ENCODE data around the gene ICAM4.

The ICAM4 gene

DNA sequence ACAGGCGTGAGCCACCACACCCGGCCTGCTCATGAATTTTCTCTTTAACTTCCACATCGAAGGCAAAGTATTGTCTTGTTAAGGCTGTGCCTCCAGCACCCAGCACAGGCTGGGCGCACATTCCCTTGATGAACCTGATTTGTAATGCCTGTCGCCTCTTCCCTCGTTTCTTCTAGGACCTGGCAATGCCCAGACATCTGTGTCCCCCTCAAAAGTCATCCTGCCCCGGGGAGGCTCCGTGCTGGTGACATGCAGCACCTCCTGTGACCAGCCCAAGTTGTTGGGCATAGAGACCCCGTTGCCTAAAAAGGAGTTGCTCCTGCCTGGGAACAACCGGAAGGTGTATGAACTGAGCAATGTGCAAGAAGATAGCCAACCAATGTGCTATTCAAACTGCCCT is 12.2 kb upstream of the ICAM4 start:
- ATAC-seq, result no peak
- TF ChIP-seq, protein P1, sequence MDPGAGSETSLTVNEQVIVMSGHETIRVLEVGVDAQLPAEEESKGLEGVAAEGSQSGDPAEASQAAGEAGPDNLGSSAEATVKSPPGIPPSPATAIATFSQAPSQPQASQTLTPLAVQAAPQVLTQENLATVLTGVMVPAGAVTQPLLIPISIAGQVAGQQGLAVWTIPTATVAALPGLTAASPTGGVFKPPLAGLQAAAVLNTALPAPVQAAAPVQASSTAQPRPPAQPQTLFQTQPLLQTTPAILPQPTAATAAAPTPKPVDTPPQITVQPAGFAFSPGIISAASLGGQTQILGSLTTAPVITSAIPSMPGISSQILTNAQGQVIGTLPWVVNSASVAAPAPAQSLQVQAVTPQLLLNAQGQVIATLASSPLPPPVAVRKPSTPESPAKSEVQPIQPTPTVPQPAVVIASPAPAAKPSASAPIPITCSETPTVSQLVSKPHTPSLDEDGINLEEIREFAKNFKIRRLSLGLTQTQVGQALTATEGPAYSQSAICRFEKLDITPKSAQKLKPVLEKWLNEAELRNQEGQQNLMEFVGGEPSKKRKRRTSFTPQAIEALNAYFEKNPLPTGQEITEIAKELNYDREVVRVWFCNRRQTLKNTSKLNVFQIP (CRISPR knock-in tag; IDR thresholded peaks at IDR 0.05; ENCODE audit: borderline replicate concordance, low read depth), result no peak
- TF ChIP-seq TCF4 (CRISPR knock-in tag; IDR thresholded peaks at IDR 0.05; ENCODE audit: borderline replicate concordance), result no peak
- no peak for TF ChIP-seq BACH2 (CRISPR knock-in tag; IDR thresholded peaks at IDR 0.05; ENCODE audit: borderline replicate concordance)
- no peak for TF ChIP-seq ESRRG (CRISPR knock-in tag; IDR thresholded peaks at IDR 0.05)
- no peak for TF ChIP-seq RARB (CRISPR knock-in tag; IDR thresholded peaks at IDR 0.05)
- TF ChIP-seq ZNF70 (CRISPR knock-in tag; IDR thresholded peaks at IDR 0.05), result no peak
- TF ChIP-seq TOX (CRISPR knock-in tag; IDR thresholded peaks at IDR 0.05; ENCODE audit: borderline replicate concordance), result no peak
- TF ChIP-seq, protein P2, sequence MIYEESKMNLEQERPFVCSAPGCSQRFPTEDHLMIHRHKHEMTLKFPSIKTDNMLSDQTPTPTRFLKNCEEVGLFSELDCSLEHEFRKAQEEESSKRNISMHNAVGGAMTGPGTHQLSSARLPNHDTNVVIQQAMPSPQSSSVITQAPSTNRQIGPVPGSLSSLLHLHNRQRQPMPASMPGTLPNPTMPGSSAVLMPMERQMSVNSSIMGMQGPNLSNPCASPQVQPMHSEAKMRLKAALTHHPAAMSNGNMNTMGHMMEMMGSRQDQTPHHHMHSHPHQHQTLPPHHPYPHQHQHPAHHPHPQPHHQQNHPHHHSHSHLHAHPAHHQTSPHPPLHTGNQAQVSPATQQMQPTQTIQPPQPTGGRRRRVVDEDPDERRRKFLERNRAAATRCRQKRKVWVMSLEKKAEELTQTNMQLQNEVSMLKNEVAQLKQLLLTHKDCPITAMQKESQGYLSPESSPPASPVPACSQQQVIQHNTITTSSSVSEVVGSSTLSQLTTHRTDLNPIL (CRISPR knock-in tag; IDR thresholded peaks at IDR 0.05; ENCODE audit: low read depth), result no peak

DNA sequence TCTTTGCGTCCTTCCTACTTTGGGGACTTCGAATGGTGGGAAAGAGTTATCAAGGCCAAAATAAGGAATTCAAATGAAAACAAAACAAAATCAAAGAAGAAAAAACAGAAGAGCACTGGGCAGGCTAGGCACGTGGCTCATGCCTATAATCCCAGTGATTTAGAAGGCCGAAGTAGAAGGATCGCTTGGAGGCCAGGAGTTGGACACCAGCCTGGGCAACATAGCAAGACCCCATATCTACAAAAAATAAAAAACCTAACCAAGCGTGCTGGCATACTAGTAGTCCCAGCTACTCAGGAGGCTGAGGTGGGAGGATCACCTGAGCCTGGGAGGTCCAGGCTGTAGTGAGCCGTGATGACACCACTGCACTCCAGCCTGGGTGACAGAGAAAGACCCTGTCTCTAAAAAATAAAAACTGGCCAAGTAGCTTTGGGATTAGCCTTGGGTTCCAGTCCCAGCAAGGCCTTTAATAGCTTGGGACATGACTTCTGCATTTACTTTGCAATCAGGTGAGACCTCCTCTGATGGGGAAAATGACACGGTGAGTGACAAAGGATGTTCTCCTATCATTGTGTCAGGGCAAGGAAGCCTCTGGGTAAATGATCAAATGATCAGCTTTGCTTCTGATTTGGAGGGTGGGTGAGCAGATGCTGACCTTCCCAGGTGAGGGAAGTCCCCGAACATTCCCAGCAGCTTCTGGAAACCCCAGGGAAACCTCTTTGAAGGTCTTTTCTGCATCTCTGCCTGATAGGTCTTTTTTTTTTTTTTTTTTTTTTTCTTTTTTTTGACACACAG is 8.8 kb upstream of the ICAM4 start:
- TF ChIP-seq ISL1 (CRISPR knock-in tag; IDR thresholded peaks at IDR 0.05) (no peak), TOX (CRISPR knock-in tag; IDR thresholded peaks at IDR 0.05; ENCODE audit: borderline replicate concordance) (no peak), SNAI2 (CRISPR knock-in tag; IDR thresholded peaks at IDR 0.05) (no peak), ZNF8 (CRISPR knock-in tag; IDR thresholded peaks at IDR 0.05) (no peak), ARNTL (CRISPR knock-in tag; IDR thresholded peaks at IDR 0.05; ENCODE audit: borderline replicate concordance, low read depth) (no peak), ZFP30 (CRISPR knock-in tag; IDR thresholded peaks at IDR 0.05) (no peak), RARB (CRISPR knock-in tag; IDR thresholded peaks at IDR 0.05) (no peak), BACH2 (CRISPR knock-in tag; IDR thresholded peaks at IDR 0.05; ENCODE audit: borderline replicate concordance) (no peak)
- TF ChIP-seq, protein P1 (CRISPR knock-in tag; IDR thresholded peaks at IDR 0.05; ENCODE audit: borderline replicate concordance, low read depth), result no peak
- TF ChIP-seq, protein P3, sequence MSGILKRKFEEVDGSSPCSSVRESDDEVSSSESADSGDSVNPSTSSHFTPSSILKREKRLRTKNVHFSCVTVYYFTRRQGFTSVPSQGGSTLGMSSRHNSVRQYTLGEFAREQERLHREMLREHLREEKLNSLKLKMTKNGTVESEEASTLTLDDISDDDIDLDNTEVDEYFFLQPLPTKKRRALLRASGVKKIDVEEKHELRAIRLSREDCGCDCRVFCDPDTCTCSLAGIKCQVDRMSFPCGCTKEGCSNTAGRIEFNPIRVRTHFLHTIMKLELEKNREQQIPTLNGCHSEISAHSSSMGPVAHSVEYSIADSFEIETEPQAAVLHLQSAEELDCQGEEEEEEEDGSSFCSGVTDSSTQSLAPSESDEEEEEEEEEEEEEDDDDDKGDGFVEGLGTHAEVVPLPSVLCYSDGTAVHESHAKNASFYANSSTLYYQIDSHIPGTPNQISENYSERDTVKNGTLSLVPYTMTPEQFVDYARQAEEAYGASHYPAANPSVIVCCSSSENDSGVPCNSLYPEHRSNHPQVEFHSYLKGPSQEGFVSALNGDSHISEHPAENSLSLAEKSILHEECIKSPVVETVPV (CRISPR knock-in tag; IDR thresholded peaks at IDR 0.05), result no peak
- TF ChIP-seq, protein P4, sequence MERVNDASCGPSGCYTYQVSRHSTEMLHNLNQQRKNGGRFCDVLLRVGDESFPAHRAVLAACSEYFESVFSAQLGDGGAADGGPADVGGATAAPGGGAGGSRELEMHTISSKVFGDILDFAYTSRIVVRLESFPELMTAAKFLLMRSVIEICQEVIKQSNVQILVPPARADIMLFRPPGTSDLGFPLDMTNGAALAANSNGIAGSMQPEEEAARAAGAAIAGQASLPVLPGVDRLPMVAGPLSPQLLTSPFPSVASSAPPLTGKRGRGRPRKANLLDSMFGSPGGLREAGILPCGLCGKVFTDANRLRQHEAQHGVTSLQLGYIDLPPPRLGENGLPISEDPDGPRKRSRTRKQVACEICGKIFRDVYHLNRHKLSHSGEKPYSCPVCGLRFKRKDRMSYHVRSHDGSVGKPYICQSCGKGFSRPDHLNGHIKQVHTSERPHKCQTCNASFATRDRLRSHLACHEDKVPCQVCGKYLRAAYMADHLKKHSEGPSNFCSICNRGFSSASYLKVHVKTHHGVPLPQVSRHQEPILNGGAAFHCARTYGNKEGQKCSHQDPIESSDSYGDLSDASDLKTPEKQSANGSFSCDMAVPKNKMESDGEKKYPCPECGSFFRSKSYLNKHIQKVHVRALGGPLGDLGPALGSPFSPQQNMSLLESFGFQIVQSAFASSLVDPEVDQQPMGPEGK (CRISPR knock-in tag; IDR thresholded peaks at IDR 0.05; ENCODE audit: borderline replicate concordance), result no peak
- ATAC-seq, result no peak

DNA sequence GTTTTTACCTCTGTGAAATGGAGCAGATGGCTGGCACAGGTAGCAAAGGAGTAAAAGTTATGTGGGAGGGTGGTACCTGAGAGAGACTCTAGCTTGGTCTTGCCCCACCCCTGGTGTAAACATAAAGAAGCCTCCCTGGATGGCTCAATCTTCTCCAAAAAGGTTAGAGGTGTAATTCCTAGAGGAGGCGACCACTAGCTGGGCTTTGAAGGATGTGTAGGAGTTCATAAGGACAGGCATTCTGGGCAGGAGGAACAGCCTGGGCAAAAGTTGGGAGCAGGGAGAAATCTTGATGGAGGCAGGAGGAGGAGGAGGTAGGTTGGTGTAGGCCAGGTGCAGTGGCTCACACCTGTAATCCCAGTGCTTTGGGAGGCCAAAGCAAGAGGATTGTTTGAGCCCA is 7.8 kb upstream of the ICAM4 start:
- TF ChIP-seq ZFP3 (CRISPR knock-in tag; IDR thresholded peaks at IDR 0.05), result peak; percentile 97
- TF ChIP-seq ZC3H10 (CRISPR knock-in tag; IDR thresholded peaks at IDR 0.05), result no peak
- ATAC-seq, result no peak

DNA sequence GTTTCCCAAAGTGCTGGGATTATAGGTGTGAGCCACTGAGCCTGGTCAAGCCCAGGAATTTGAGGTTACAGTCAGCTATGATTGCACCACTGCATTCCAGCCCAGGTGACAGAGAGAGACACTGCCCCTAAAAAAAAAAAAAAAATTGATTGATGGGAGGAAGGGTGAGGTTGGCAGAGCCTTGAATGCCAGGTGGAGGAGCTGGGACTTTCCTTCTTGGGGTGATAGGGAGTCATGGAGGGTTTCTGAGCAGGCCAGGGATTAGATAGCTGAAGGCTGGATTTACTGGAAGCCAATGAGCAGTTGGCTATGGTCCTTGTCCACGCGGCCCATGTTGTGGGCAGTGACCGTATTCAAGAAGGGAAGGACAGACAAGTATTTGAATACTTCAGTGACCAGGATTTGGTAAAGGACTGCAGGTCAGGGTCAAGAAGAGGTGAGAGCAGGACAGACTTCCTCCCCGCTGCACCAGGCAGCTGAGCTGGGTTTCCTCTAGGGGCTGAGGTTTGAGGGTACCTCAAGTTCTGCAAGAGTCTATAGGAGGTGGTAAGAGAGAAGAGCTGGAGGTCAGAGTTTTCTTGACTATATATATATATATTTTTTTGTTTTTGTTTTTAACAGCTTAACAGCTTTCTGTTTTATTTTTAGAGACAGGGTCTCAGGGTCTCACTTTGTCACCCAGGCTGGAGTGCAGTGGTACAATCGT is 6.9 kb upstream of the ICAM4 start:
- ATAC-seq, result no peak
- TF ChIP-seq SNAI2 (CRISPR knock-in tag; IDR thresholded peaks at IDR 0.05) (no peak), TOX (CRISPR knock-in tag; IDR thresholded peaks at IDR 0.05; ENCODE audit: borderline replicate concordance) (no peak), ESRRG (CRISPR knock-in tag; IDR thresholded peaks at IDR 0.05) (no peak), ZFP3 (CRISPR knock-in tag; IDR thresholded peaks at IDR 0.05) (no peak)
- TF ChIP-seq, protein P3 (CRISPR knock-in tag; IDR thresholded peaks at IDR 0.05), result no peak
- TF ChIP-seq, protein P4 (CRISPR knock-in tag; IDR thresholded peaks at IDR 0.05; ENCODE audit: borderline replicate concordance), result no peak
- TF ChIP-seq, protein P1 (CRISPR knock-in tag; IDR thresholded peaks at IDR 0.05; ENCODE audit: borderline replicate concordance, low read depth), result no peak
